ENCODE data around the gene GRIK5.

The GRIK5 gene

GRCh38 chr19:42065511-42065910 lies 4.5 kb downstream of the GRIK5 start:
- Histone ChIP-seq H3K27me3 (ENCODE audit: insufficient read depth, low read depth, severe bottlenecking) (no peaks in the 10 kb centered on the region), H3K36me3 (peaks cover 36% of the 10 kb centered on the region), H3K4me3 (ENCODE audit: low read depth, low read length) (no peak overlapping the region), H3K27ac (no peak overlapping the region), H3K9me3 (ENCODE audit: severe bottlenecking) (no peaks in the 10 kb centered on the region)
- no peak for DNase-seq
- TF ChIP-seq, protein P1, sequence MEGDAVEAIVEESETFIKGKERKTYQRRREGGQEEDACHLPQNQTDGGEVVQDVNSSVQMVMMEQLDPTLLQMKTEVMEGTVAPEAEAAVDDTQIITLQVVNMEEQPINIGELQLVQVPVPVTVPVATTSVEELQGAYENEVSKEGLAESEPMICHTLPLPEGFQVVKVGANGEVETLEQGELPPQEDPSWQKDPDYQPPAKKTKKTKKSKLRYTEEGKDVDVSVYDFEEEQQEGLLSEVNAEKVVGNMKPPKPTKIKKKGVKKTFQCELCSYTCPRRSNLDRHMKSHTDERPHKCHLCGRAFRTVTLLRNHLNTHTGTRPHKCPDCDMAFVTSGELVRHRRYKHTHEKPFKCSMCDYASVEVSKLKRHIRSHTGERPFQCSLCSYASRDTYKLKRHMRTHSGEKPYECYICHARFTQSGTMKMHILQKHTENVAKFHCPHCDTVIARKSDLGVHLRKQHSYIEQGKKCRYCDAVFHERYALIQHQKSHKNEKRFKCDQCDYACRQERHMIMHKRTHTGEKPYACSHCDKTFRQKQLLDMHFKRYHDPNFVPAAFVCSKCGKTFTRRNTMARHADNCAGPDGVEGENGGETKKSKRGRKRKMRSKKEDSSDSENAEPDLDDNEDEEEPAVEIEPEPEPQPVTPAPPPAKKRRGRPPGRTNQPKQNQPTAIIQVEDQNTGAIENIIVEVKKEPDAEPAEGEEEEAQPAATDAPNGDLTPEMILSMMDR (IDR thresholded peaks at IDR 0.05; ENCODE audit: low read depth, low read length): no peak

DNA sequence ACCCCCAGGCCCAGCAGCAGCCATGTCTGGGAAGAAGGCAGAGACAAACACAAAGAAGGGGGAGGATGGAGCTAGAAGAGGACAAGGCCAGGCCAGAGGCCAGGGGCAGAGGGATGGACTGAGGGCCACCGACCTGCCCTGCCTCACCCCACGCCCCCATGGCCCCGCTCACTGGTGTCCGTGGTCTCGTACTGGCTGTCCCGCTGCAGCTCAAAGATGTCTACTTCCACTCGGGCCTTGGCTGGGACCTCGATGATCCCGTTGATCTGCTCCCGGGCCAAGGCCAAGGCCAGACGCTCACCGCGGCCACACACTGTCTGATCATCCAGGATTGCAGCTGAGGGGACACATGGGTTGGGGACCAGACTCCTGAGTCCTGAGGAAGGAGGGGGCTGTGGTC lies 5.0 kb downstream of the GRIK5 start:
- Histone ChIP-seq H3K27ac (no peak overlapping the region), H3K27me3 (ENCODE audit: insufficient read depth, low read depth, severe bottlenecking) (no peaks in the 10 kb centered on the region), H3K4me3 (ENCODE audit: low read depth, low read length) (no peak overlapping the region), H3K9me3 (ENCODE audit: severe bottlenecking) (no peaks in the 10 kb centered on the region), H3K36me3 (peaks cover 36% of the 10 kb centered on the region)
- TF ChIP-seq, protein P1 (IDR thresholded peaks at IDR 0.05; ENCODE audit: low read depth, low read length): no peak
- no peak for DNase-seq

DNA sequence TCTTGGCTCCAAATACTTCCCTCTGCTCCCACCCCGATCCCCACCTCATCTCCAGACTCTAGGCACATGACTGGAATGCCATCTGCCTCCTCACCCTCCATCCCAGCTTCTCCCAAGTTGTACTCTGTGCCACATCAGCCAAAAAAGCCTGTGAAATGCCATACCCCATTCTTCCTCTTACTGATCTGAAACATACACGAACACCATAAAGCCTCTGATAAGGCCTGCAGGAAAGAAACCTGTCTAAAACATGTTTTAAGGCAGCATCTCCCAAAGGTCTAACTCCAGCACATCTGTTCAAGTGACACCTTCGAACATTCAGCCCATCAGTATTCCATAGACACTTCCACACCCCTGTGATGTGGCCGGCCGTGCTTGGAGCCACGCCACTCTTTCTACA lies 5.6 kb downstream of the GRIK5 start:
- Histone ChIP-seq H3K36me3 (peaks cover 36% of the 10 kb centered on the region), H3K27me3 (ENCODE audit: insufficient read depth, low read depth, severe bottlenecking) (no peaks in the 10 kb centered on the region), H3K27ac (no peak overlapping the region), H3K9me3 (ENCODE audit: severe bottlenecking) (no peaks in the 10 kb centered on the region), H3K4me3 (ENCODE audit: low read depth, low read length) (no peak overlapping the region)
- no peak for DNase-seq
- TF ChIP-seq, protein P1 (IDR thresholded peaks at IDR 0.05; ENCODE audit: low read depth, low read length): no peak

DNA sequence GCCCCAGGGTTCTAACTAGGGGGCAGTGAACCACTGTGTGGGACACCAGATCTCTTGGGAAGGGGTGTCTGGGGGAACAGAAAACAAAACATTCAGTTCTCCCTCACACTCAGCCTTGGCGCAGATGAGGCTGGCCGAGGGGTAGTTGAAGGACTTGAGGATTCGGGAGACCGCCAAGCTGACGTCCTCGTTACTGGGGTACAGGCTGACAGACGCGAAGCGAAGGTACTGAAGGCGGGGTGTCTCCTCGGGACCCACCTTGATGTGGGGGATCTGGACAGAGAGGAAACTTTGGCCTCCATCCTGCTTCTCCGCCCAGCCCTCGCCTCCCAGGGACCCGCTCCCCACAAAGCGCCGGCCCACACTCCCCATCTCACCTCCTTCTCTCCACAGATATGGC lies 7.6 kb downstream of the GRIK5 start:
- Histone ChIP-seq H3K36me3 (peaks cover 47% of the 10 kb centered on the region), H3K9me3 (ENCODE audit: severe bottlenecking) (no peaks in the 10 kb centered on the region), H3K4me3 (ENCODE audit: low read depth, low read length) (no peak overlapping the region), H3K27ac (no peak overlapping the region), H3K27me3 (ENCODE audit: insufficient read depth, low read depth, severe bottlenecking) (no peaks in the 10 kb centered on the region)
- no peak for DNase-seq
- TF ChIP-seq, protein P1 (IDR thresholded peaks at IDR 0.05; ENCODE audit: low read depth, low read length): no peak

DNA sequence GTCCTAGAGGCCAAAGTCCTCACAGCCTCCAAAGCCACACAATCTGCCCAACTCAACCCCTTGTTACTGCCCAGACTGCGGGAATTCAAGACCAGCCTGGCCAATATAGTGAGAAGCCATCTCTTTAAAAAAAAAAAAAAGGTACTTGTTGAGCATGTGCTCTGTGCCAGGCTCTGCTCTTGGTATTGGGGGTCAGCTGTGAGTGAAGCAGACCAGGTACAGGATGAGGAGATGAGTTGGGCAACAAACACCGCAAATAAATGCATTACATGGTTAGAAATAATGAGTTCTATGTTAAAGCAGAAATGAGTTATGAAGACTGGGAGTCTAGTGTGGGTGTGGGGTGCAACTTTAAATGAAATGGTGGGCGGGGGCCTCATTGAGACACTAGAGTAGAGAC lies 9.9 kb downstream of the GRIK5 start:
- no peak overlapping the region for H3K27ac ChIP-seq
- TF ChIP-seq, protein P1 (IDR thresholded peaks at IDR 0.05; ENCODE audit: low read depth, low read length): no peak
- H3K9me3 ChIP-seq (ENCODE audit: severe bottlenecking): no peaks in the 10 kb centered on the region
- no peak overlapping the region for H3K4me3 ChIP-seq (ENCODE audit: low read depth, low read length)
- no peak for DNase-seq
- H3K27me3 ChIP-seq (ENCODE audit: insufficient read depth, low read depth, severe bottlenecking): no peaks in the 10 kb centered on the region
- H3K36me3 ChIP-seq: peaks cover 59% of the 10 kb centered on the region

GRCh38 chr19:42059196-42059595 lies 10.8 kb downstream of the GRIK5 start:
- H3K36me3 ChIP-seq: peaks cover 60% of the 10 kb centered on the region
- TF ChIP-seq, protein P1 (IDR thresholded peaks at IDR 0.05; ENCODE audit: low read depth, low read length): no peak
- H3K27me3 ChIP-seq (ENCODE audit: insufficient read depth, low read depth, severe bottlenecking): no peaks in the 10 kb centered on the region

More at GRCh38 chr19:42059196-42059595, 10.8 kb downstream of the GRIK5 start:
- Histone ChIP-seq H3K27ac (no peak overlapping the region), H3K4me3 (ENCODE audit: low read depth, low read length) (no peak overlapping the region), H3K9me3 (ENCODE audit: severe bottlenecking) (no peaks in the 10 kb centered on the region)
- DNase-seq: no peak
